ENCODE data around the gene HOXD12. TPM values are rescaled to one million over a fixed set of nuclear protein-coding genes. Genes with fewer than 3 reads are reported as not detected.

The HOXD12 gene
- total RNA-seq, 1 experiment from 2014 or later: 0.20 TPM

DNA sequence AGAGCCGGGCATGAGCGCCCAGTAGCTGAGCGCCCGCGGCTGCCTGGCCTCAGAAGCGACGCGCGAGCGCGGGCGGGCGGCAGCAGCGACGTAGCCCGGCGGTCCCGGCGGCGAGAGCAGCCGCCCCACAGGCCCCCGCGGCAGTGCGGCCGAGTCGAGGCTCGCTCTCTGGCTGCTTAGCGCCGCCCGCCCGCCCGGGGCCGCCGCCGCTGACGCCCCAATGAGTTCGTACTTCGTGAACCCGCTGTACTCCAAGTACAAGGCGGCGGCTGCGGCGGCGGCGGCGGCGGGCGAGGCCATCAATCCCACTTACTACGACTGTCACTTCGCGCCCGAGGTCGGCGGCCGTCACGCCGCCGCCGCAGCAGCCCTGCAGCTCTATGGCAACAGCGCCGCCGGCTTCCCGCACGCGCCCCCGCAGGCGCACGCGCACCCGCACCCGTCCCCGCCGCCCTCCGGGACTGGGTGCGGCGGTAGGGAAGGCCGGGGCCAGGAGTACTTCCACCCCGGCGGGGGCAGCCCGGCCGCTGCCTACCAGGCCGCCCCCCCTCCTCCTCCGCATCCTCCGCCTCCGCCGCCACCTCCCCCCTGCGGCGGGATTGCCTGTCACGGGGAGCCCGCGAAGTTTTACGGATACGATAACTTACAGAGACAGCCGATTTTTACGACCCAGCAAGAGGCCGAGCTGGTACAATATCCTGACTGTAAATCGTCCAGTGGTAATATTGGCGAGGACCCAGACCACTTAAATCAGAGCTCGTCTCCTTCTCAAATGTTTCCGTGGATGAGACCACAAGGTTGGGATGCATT is 30.8 kb downstream of the HOXD12 start:
- DNase-seq (ENCODE audit: extremely low read depth, low read depth): peak; percentile 20

DNA sequence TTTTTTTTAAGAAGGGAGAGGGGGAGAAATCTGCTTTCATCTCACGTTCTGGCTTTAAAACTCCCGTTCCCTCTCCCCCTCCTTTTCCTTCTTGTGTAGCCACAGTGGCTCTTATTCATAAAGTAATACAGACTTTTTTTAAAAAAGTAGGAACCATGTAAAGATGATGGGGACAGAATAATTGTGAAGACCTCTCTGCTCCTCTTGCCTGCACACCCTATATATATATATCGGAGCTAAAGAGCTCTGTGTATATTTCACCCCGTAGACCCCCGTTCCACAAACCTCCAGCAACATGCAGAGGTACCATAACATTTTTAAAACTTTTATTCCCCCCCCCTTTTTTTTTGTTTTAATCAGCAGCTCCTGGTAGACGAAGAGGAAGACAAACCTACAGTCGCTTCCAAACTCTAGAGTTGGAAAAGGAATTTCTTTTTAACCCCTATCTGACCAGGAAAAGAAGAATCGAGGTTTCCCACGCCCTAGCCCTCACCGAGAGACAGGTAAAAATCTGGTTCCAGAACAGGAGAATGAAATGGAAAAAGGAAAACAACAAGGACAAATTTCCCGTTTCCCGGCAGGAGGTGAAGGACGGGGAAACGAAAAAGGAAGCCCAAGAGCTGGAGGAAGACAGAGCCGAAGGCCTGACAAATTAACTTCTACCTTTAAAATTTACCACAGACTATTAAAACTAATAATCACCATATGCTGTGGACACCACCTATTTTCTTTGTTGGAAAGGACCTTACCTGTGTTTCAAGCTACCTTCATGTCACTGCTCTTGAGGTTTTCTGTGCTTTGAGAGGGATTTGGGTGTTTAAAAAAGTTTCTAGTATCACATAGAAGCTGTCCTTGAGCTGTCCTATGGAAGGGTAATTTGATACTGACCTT is 31.6 kb downstream of the HOXD12 start:
- DNase-seq (ENCODE audit: extremely low read depth, low read depth): no peak

DNA sequence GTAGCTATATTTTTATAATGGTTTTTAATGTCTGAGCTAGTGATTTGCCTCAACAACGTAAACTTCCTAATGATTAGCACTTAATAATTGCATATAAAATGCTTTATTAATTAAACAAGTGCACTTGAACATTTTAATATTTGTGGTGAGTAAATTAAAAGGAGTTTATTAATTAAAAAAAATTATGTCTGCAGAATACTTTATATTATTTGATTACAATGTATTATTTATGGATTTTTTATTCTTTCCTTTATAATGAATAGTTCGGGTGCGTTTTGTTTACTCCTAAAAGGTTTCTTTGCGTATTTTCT is 32.2 kb downstream of the HOXD12 start:
- DNase-seq (ENCODE audit: extremely low read depth, low read depth): no peak

DNA sequence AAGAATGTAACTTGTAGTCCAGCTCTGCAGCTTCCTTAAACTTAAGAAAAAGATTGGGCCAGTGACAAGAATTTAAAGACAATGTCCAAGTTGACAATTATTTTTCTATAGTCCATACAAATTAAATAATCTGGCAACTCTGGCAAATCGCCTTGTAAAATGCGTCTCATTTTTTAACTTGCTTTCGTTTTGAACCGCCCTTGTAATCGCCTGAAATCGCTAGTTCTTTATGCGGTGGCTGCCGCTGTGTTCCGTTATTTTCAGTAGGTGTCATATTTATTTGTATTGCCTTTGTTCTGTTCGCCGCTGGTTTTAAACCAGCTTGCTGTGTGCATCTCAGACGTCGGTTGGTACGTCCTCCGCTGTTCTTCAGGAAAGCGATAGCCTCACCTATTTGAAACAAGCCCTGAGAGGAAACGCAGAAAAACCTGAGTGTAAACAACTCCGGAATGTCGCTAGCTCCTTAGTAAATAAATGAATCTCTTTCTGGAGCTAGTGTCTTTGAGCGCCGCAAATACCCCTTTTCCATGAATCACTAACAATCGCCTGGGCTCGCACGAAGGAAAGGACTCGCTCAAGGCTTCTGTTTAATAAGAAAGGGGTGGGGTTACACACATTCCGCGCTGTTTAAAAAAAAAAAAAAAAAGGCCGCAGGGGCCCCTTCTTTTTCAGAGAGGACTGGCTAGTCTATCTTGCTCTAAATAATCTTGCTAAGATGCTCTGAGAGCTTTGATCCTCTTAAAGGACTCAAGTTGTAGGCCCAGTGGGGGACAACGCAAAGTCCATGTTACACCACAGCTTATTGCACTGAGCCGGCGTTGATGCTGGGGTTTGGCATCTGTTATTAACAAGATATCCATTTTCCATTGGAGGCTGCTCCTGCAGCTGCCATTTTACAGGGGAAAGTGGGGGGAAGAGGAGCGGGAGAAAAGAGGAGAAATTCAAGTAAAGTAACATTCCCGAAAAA is 32.9 kb downstream of the HOXD12 start:
- DNase-seq (ENCODE audit: extremely low read depth, low read depth): no peak

DNA sequence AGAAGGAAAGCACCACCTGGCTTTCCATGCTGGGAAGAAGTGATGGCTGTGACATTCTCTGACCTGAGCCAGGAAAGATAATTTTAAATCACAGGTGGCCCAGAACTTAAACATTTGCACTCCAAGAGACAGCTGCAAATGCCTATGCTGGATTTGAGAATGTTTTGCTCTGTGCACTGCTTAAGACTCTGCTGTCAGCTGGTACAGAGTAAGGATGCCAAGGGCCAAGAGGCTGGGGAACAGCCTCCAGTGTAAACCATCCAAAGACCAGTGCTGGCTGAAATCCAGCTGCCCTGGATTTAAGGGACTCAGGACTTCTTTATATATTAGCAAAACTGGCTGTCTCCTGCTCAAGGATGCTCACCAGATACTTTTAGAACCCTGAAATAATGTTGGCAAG is 33.8 kb downstream of the HOXD12 start:
- no peak for DNase-seq (ENCODE audit: extremely low read depth, low read depth)

DNA sequence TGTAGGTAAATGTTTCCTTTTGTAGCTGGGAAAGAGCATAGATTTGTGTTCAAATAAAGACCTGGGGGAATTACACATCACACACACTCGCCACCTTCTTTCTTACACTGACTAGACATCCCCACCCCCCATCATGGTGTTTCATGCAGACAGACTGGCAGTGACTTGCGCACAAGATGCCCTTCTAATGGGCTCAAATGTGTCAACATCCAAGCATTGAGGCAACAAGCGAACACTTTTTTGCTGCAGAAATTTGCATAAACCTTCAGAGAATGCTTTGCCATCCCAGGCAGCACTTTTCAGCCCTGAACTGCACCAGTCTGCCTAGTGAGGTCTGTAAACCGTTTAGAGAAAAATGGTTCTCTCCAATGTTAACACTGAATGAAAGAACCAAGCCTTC is 34.4 kb downstream of the HOXD12 start:
- DNase-seq (ENCODE audit: extremely low read depth, low read depth): no peak

DNA sequence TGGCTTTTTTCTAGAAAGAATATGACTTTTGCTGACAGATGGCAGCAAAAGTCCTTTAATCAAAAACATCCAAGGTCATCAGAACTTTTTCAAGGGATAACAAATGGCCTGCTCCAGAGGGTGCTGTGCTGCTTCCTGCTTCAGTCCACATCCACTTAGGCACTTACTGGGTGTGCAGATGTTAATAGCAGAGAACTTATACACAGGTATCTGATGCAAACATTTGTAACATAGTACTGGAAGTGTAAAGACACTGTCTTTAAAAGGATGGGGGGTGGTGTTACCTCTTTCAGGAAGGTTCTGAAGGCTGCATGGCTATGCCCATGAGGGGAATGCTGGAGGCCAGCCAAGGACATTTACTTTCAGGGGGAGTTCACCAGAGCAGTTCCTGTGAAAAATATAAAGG is 35.4 kb downstream of the HOXD12 start:
- peak; percentile 7 for DNase-seq (ENCODE audit: extremely low read depth, low read depth)

DNA sequence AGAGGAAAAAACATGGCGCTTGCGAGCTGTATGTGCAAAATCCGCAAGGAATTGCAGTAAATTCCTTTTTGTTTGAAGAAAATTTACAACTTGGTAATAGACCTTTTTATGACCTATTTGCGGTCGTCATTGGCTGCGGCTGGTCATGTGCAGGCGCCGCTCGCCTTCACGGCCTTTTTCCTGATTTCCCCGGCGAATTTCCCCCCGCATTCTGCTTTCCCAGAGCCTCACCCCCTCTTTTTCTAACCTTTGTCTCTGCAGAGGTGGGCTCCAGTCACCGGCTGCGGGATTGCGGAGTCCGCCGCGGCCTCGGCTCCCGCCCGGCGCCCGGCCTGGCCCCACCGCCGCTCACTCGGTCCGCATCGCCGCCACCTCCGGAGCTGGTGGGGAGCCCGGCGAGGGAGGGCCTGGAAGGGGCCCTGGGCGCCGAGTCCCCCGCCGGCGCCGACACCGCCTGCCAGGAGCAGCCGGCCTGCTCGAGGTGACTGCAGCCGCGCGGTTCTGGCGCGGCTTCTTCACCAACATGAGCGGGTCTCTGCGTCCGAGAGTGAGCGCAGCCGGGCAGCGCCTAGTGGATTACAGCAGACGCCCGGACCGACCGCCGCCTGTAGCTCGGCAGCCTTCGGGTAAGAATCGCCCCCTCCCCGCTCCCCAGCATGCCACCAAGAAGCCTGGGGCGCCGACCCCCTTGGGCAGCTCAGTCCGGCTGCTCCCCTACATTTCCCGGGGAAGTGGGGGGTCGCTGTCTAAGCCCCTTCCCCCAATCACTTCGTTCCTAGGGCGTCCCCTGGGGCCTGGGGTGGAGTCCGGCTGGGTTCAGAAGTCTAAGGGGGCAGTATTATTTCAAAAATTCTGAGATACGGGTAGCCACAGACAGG is 37.0 kb downstream of the HOXD12 start:
- no peak for DNase-seq (ENCODE audit: extremely low read depth, low read depth)

DNA sequence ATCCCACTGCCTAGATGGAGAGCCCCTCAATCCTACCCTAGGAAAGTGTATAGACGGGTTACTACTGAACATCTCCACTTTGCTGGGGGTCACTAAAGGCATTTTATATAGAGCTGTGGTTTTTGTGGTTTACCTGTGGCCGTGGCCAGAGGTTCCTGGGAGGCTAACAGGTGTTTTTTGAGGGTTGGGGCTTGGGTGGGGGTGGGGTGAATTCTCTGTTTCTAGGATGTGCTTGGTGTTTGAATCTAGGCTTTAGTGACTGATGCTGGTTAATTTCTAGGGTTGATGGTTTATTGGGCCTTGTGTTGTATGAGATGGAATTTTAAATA is 37.6 kb downstream of the HOXD12 start:
- no peak for DNase-seq (ENCODE audit: extremely low read depth, low read depth)

DNA sequence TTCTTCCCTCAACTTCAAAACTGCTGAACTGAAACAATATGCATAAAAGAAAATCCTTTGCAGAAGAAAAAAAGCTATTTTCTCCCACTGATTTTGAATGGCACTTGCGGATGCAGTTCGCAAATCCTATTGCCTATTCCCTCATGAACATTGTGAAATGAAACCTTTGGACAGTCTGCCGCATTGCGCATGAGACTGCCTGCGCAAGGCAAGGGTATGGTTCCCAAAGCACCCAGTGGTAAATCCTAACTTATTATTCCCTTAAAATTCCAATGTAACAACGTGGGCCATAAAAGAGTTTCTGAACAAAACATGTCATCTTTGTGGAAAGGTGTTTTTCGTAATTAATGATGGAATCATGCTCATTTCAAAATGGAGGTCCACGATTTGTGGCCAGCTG is 38.3 kb downstream of the HOXD12 start:
- DNase-seq (ENCODE audit: extremely low read depth, low read depth): no peak

DNA sequence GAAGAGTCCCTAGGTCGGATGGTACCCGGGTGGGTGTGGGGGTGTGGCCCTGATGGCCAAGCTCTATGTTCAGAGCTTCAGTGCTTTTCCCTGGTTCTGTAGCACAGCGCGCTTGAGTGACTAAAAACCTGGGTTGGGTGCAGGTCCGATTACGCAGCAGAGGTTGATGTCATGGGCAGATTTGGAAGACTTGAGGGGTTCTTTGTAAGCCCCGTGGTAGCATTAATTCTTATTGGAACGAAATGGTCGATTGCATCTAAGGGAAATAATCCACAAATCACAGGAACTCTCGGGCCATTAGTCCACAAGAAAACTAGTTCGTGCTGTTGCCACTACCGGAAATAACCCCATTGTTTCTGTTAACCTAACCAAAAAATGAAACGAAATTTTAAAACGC is 38.9 kb downstream of the HOXD12 start:
- DNase-seq (ENCODE audit: extremely low read depth, low read depth): no peak

DNA sequence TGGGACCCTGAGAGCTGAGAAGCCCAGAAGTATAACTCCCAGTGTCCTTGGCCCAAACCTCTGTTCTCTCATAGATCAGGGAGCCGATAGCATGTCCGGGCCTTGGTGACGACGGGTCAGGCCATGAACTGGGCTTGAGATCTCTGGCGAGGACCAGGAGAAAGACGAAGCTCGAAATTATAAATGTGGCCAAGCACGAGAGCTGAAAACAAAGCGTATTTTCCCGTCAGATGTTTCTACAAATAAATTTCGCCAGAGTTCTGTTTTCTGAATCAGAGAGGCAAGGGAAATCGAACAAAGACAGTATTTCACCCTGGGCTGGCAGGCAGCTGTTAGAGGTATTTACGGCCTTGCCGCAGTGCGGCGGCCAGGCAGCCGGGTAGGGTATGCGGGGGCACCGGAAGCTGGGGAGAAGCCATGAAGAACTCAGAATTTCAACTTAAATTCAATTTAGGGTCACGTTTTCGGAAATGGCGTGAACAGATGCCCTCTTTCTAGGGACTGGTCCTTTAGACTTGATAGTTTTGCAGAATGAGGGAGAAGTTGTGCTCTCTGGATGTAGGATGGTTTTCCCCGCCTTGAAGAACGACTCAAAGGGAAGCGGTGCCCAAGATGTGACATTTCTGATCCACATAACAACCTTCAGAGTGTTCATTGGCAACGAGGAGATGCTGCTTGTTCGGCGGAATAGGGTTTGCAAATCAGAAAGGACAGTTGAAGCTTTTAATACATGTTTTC is 39.5 kb downstream of the HOXD12 start:
- no peak for DNase-seq (ENCODE audit: extremely low read depth, low read depth)

DNA sequence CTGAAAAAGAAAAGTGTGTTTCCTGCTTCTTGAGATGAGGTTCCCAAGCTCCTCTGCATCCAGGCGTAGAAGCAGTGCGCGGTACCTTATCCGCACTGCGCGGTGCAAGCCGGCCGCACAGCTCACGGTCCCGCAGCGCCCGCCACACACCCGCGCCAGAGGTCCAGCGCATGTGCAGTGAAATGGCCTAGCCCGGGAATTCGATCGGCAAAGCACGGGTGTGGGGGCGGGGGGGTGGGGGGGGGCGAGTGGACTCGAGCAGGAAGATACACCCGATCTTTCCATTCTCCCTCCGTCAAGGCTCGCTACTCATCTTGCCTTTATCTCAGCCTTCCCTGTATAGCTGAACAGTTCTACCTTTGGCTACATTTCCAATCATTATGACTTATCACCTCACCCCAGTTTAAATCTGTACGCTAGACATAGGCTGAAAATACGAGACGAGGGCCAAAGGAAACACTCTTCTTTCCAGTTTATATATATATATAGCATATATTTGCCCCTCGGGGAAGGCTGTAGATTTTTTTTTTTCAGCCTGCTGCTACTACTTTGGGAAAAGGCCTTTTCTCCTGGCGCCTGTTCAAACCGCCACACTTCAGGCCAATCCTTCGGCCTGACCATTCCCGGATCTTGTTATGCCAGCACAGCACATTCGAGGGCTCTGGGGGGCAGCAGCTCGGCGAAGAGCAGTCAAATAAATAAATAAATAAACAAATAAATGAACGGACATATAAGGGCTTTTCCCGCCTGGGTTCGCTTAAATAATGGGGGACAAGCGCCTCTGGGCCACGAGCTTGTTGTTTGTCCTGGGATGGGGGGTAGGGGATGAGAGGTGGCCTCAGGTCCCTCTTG is 40.3 kb downstream of the HOXD12 start:
- no peak for DNase-seq (ENCODE audit: extremely low read depth, low read depth)

DNA sequence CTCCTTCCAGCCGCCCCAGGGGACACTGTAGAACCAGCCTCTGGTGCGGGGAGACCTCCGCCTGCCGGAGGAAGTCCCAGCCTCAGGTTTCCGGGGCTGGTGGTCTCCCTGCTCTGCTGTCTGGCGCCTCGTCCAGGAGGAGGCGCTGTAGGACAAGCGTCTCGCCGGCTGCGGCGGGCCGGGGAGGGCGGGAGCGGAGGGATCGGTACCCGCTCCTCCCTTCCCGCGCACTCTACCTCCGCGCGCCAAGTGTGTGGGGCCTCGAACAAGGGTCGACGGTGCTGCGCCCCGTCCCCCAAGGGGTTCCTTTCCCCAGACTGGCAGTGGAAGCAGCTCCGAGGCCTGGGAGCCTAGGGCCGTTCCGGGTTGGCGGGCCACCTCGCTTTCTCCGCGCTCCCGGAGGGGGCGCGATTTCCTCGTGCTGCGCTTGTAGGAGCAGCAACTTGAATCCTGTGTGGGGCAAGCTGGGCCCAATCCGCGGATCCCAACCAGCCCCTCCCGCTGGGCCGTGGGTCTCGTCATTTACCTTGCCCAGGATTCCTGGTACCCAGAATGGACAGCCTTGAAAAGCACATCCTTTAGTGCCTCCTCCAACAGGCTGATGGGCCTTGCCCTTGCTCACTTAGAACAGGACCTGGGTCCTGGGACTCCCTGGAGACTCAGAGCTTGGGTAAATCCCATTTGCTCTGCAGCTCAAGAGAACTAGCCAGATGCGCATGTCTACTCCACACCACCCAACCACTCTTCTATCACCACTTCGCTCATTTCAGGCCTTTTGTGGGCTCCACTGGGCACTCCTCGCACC is 41.1 kb downstream of the HOXD12 start:
- peak; percentile 72 for DNase-seq (ENCODE audit: extremely low read depth, low read depth)

DNA sequence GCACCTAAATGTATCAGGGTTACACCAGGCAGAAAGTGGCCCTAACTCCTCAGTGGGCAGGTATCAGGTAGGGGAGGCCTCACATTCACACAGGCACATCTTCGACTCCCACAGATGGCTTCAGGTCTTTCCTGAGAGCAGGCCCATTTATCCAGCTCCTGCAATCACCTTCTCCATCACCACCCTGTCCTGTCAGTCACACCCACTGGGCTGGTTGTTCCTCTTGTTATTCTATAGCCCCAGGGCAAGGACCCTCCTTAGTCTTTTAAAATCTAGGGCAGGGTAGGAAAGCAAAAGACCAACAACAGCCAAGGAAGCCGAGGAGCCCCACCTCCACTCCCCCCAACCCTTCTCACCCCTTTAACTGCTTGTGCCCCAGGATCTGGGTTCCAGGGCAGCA is 42.7 kb downstream of the HOXD12 start:
- DNase-seq (ENCODE audit: extremely low read depth, low read depth): no peak

DNA sequence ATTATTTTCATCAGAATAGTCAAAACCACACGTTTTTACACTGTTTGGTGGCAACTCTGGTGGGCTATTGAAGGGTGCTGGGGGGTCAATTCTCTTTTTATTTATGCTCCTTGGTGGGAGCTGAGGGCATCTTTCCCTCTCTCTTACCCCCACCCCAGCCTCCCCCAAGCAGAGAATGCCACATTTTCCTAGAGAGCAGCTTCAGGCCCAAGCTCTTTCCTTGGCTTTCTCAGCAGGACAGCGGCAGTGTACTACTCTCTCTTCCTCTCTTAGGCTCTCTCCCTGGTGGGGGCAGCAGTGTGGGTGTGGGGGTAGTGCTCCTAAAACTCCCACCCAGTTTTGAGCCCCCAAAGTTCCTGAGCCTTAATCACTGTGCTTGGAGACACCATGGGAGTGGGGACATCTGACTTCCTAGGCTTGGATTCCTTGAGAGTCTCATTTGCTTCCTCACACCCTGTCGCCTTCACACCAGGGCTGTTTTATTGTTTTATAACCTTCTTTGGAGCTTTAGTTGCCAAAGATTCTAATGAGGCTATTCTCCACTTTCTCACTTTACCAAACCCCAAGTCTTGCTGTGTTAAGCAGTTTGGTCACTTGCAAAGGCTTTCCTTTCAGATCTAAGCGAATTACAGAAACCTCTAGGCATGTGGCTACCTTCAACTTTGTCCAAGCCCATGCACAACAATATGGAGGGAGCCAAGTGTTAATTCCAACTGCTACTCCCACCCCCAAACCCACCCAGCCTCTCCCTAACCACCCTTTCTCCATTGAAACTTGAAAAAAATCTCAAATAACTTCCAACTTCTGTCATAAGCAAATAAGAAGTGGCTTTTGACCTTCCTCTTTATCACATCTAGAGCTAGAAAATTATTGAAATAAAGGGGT is 45.7 kb downstream of the HOXD12 start:
- no peak for DNase-seq (ENCODE audit: extremely low read depth, low read depth)

DNA sequence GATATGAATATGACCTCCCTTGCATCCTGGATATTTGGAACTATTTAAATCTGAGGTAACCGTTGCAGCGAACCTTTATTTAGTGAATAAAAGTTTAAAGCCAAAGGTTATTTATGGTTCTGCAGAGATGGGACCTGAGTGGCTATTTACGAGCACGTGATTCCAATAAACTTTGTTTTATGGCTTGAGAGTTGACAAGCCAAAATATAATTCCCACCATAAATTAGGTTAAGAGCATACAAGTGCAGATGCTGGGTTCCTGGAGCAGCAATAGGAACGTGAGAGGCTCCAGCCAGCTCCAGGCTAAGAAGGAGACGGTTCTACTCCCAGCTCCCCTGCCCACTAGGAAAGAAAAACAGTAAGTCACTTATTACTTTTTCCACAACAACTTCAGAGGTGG is 46.5 kb downstream of the HOXD12 start:
- DNase-seq (ENCODE audit: extremely low read depth, low read depth): no peak
